Omental fat pad (tissue), 4 donors: ENCODE results near the gene SCP2D1. TPM values are rescaled to one million over a fixed set of nuclear protein-coding genes. Genes with fewer than 3 reads are reported as not detected.

Experiments used
- ATAC-seq: fragments of 150-250 bp; one replicate; pipeline ENCODE4 v1.9.1; 2016; ENCODE audit warnings: mild to moderate bottlenecking, moderate library complexity; ENCODE audit not compliant: low FRiP score
- DNase-seq: peaks from one replicate; pipeline ENCODE4 v3.0.0-alpha.2; 2019; ENCODE audit warnings: low spot score
- total RNA-seq, 4 donors: library from RNA; depleted of rRNA; stranded (reverse); fragments of >200 nt; gene quantifications; one replicate each; pipeline ENCODE4 v1.1.0, GENCODE V29; 2016
- TF ChIP-seq, protein P1 (sequence below), 3 donors: fragments of 450-650 bp; IDR thresholded peaks; one replicate each; pipeline ENCODE4 v1.5.1; 2016 to 2017; ENCODE audit warnings: antibody characterized with exemption in 3 of 3, mild to moderate bottlenecking in 3 of 3, moderate library complexity in 2 of 3

Gene SCP2D1
- total RNA-seq, 4 donors from 2014 or later = not detected

- ATAC-seq = peak; percentile 32
- TF ChIP-seq, protein P1, sequence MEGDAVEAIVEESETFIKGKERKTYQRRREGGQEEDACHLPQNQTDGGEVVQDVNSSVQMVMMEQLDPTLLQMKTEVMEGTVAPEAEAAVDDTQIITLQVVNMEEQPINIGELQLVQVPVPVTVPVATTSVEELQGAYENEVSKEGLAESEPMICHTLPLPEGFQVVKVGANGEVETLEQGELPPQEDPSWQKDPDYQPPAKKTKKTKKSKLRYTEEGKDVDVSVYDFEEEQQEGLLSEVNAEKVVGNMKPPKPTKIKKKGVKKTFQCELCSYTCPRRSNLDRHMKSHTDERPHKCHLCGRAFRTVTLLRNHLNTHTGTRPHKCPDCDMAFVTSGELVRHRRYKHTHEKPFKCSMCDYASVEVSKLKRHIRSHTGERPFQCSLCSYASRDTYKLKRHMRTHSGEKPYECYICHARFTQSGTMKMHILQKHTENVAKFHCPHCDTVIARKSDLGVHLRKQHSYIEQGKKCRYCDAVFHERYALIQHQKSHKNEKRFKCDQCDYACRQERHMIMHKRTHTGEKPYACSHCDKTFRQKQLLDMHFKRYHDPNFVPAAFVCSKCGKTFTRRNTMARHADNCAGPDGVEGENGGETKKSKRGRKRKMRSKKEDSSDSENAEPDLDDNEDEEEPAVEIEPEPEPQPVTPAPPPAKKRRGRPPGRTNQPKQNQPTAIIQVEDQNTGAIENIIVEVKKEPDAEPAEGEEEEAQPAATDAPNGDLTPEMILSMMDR (IDR thresholded peaks at IDR 0.05) = no peak
Measured at GRCh38 chr20:18857640-18858039, 44.1 kb downstream of the SCP2D1 start.

GRCh38 chr20:18858816-18859215 lies 45.2 kb downstream of the SCP2D1 start:
- ATAC-seq (no peak), DNase-seq (no peak)
- TF ChIP-seq, protein P1 (IDR thresholded peaks at IDR 0.05) = no peak

More at GRCh38 chr20:18857640-18858039, 44.1 kb downstream of the SCP2D1 start:
- DNase-seq = no peak

Other genes with a start within 250 kb of the SCP2D1 start
- gene SMIM26, start 246.4 kb upstream of the SCP2D1 start, total RNA-seq = 100 to 1,000 TPM in 3 of 4 donors, 10 to 100 TPM in 1; 84.2 to 145 (median 113) TPM
- gene DTD1, start 225.7 kb upstream of the SCP2D1 start, total RNA-seq = 10 to 100 TPM; 20.6 to 35.7 (median 26.7) TPM